ENCODE results near the gene SCNN1A. TPM values are rescaled to one million over a fixed set of nuclear protein-coding genes. Genes with fewer than 3 reads are reported as not detected.

The SCNN1A gene
- total and polyA plus RNA-seq, 3 experiments from 2014 or later, result 0.49 to 0.93 (median 0.77) TPM

GRCh38 chr12:6374786-6375160 lies 590 bp downstream of the SCNN1A start:
- no peak for DNase-seq
- no peak overlapping the region for H3K4me3 ChIP-seq (ENCODE audit: low read length)
- no peaks in the 10 kb centered on the region for H3K36me3 ChIP-seq (ENCODE audit: insufficient read depth, low read length)
- H3K4me1 ChIP-seq (ENCODE audit: insufficient read depth, low read length), result peaks cover 20% of the 10 kb centered on the region
- no peaks in the 10 kb centered on the region for H3K36me3 Mint-ChIP-seq
- no peaks in the 10 kb centered on the region for H3K9me3 Mint-ChIP-seq
- peaks cover 4 to 6% of the 10 kb centered on the region in 2 donors for H3K27me3 Mint-ChIP-seq
- H3K27ac ChIP-seq (ENCODE audit: low read depth, low read length), result no peak overlapping the region
- POLR2A ChIA-PET, result no interaction called here
- H3K4me1 Mint-ChIP-seq, result peaks cover 20 to 47% (median 29%) of the 10 kb centered on the region in 3 donors
- H3K27me3 ChIP-seq (ENCODE audit: insufficient read depth, low read length, poor library complexity, severe bottlenecking), result no peaks in the 10 kb centered on the region
- H3K27ac Mint-ChIP-seq, result no peak overlapping the region
- no peak overlapping the region for H3K4me3 Mint-ChIP-seq
- CTCF ChIA-PET, result interaction anchor here (1.2 kb wide), 1 partner anchor 52 kb away, joined by 5 read pairs; no protein-coding TSS in a partner anchor
- no peaks in the 10 kb centered on the region for H3K9me3 ChIP-seq (ENCODE audit: low read length)

- CTCF ChIA-PET, result interaction anchor here (1.2 kb wide), 1 partner anchor 51 kb away, joined by 5 read pairs; no protein-coding TSS in a partner anchor
- H3K27ac ChIP-seq (ENCODE audit: low read depth, low read length), result no peak overlapping the region
Measured at GRCh38 chr12:6374028-6374785, 1.2 kb downstream of the SCNN1A start.

GRCh38 chr12:6373022-6373787 lies 2.2 kb downstream of the SCNN1A start:
- Histone ChIP-seq H3K27me3 (ENCODE audit: insufficient read depth, low read length, poor library complexity, severe bottlenecking) (no peaks in the 10 kb centered on the region), H3K27ac (ENCODE audit: low read depth, low read length) (no peak overlapping the region), H3K9me3 (ENCODE audit: low read length) (no peaks in the 10 kb centered on the region), H3K36me3 (ENCODE audit: insufficient read depth, low read length) (no peaks in the 10 kb centered on the region), H3K4me1 (ENCODE audit: insufficient read depth, low read length) (peaks cover 24% of the 10 kb centered on the region), H3K4me3 (ENCODE audit: low read length) (no peak overlapping the region)
- DNase-seq, result peak in 1 of 5 donors; percentile 28
- CTCF ChIA-PET, result interaction anchor here (1.0 to 2.3 kb wide), 3 partner anchors 15 to 50 kb away, joined by 3 to 8 read pairs (median 3); no protein-coding TSS in a partner anchor
- Mint-ChIP-seq H3K9me3 (no peaks in the 10 kb centered on the region), H3K36me3 (no peaks in the 10 kb centered on the region), H3K4me1 (peaks cover 20 to 55% (median 33%) of the 10 kb centered on the region in 3 donors), H3K4me3 (no peak overlapping the region), H3K27me3 (peaks cover 0 to 4% of the 10 kb centered on the region in 2 donors), H3K27ac (peak overlapping the region in 1 of 8 donors; percentile 34)
- POLR2A ChIA-PET, result interaction anchor here (0.5 kb wide), 1 partner anchor 204 kb away, joined by 3 read pairs; no protein-coding TSS in a partner anchor

More at GRCh38 chr12:6374028-6374785, 1.2 kb downstream of the SCNN1A start:
- no peaks in the 10 kb centered on the region for H3K36me3 ChIP-seq (ENCODE audit: insufficient read depth, low read length)
- Mint-ChIP-seq H3K9me3 (no peaks in the 10 kb centered on the region), H3K36me3 (no peaks in the 10 kb centered on the region), H3K4me3 (no peak overlapping the region), H3K4me1 (peaks cover 20 to 48% (median 29%) of the 10 kb centered on the region in 3 donors), H3K27ac (no peak overlapping the region), H3K27me3 (peaks cover 1 to 6% of the 10 kb centered on the region in 2 donors)
- H3K27me3 ChIP-seq (ENCODE audit: insufficient read depth, low read length, poor library complexity, severe bottlenecking), result no peaks in the 10 kb centered on the region
- POLR2A ChIA-PET, result no interaction called here
- no peak overlapping the region for H3K4me3 ChIP-seq (ENCODE audit: low read length)
- peak in 1 of 5 donors; percentile 20 for DNase-seq
- H3K9me3 ChIP-seq (ENCODE audit: low read length), result no peaks in the 10 kb centered on the region
- H3K4me1 ChIP-seq (ENCODE audit: insufficient read depth, low read length), result peaks cover 20% of the 10 kb centered on the region

- Mint-ChIP-seq H3K9me3 (no peaks in the 10 kb centered on the region), H3K27me3 (peaks cover 0 to 3% of the 10 kb centered on the region in 2 donors), H3K36me3 (no peaks in the 10 kb centered on the region), H3K27ac (peak overlapping the region in 1 of 8 donors; percentile 34), H3K4me3 (no peak overlapping the region), H3K4me1 (peaks cover 22 to 58% (median 39%) of the 10 kb centered on the region in 3 donors)
- Histone ChIP-seq H3K36me3 (ENCODE audit: insufficient read depth, low read length) (no peaks in the 10 kb centered on the region), H3K27ac (ENCODE audit: low read depth, low read length) (no peak overlapping the region), H3K27me3 (ENCODE audit: insufficient read depth, low read length, poor library complexity, severe bottlenecking) (no peaks in the 10 kb centered on the region), H3K9me3 (ENCODE audit: low read length) (no peaks in the 10 kb centered on the region), H3K4me1 (ENCODE audit: insufficient read depth, low read length) (peaks cover 28% of the 10 kb centered on the region), H3K4me3 (ENCODE audit: low read length) (no peak overlapping the region)
- CTCF ChIA-PET, result interaction anchor here (1.0 to 2.3 kb wide), 3 partner anchors 15 to 49 kb away, joined by 3 to 8 read pairs (median 3); no protein-coding TSS in a partner anchor
- DNase-seq, result peak in 1 of 5 donors; percentile 19
- POLR2A ChIA-PET, result interaction anchor here (0.5 kb wide), 1 partner anchor 203 kb away, joined by 3 read pairs; no protein-coding TSS in a partner anchor
Measured at GRCh38 chr12:6372403-6373003, 2.9 kb downstream of the SCNN1A start.

GRCh38 chr12:6370994-6371754 lies 4.2 kb downstream of the SCNN1A start:
- peaks cover 0 to 2% (median 0%) of the 10 kb centered on the region in 5 donors for H3K9me3 Mint-ChIP-seq
- peaks cover 0 to 3% of the 10 kb centered on the region in 2 donors for H3K27me3 Mint-ChIP-seq
- CTCF ChIA-PET, result interaction anchor here (1.1 to 2.3 kb wide), 2 partner anchors 36 to 48 kb away, joined by 3 to 8 read pairs; no protein-coding TSS in a partner anchor
- no peaks in the 10 kb centered on the region for H3K27me3 ChIP-seq (ENCODE audit: insufficient read depth, low read length, poor library complexity, severe bottlenecking)
- peaks cover 18% of the 10 kb centered on the region for H3K4me1 ChIP-seq (ENCODE audit: insufficient read depth, low read length)
- peaks cover 16 to 51% (median 32%) of the 10 kb centered on the region in 3 donors for H3K4me1 Mint-ChIP-seq
- H3K4me3 Mint-ChIP-seq, result no peak overlapping the region
- no peaks in the 10 kb centered on the region for H3K9me3 ChIP-seq (ENCODE audit: low read length)
- POLR2A ChIA-PET, result no interaction called here
- peak overlapping the region in 3 of 8 donors; percentile 26 to 91 (median 37) for H3K27ac Mint-ChIP-seq
- no peak for DNase-seq
- no peaks in the 10 kb centered on the region for H3K36me3 Mint-ChIP-seq
- H3K36me3 ChIP-seq (ENCODE audit: insufficient read depth, low read length), result no peaks in the 10 kb centered on the region
- H3K4me3 ChIP-seq (ENCODE audit: low read length), result no peak overlapping the region
- peak overlapping the region; percentile 38 for H3K27ac ChIP-seq (ENCODE audit: low read depth, low read length)

GRCh38 chr12:6370576-6370935 lies 4.8 kb downstream of the SCNN1A start:
- H3K4me3 Mint-ChIP-seq, result no peak overlapping the region
- peaks cover 15 to 45% (median 31%) of the 10 kb centered on the region in 3 donors for H3K4me1 Mint-ChIP-seq
- H3K9me3 Mint-ChIP-seq, result peaks cover 0 to 2% (median 0%) of the 10 kb centered on the region in 5 donors

GRCh38 chr12:6369916-6370575 lies 5.3 kb downstream of the SCNN1A start:
- H3K27ac Mint-ChIP-seq, result peak overlapping the region in 1 of 8 donors; percentile 89
- POLR2A ChIA-PET, result no interaction called here
- H3K36me3 Mint-ChIP-seq, result no peaks in the 10 kb centered on the region
- peaks cover 0 to 2% (median 0%) of the 10 kb centered on the region in 5 donors for H3K9me3 Mint-ChIP-seq
- peaks cover 15 to 44% (median 31%) of the 10 kb centered on the region in 3 donors for H3K4me1 Mint-ChIP-seq
- peaks cover 15% of the 10 kb centered on the region for H3K4me1 ChIP-seq (ENCODE audit: insufficient read depth, low read length)
- peaks cover 0 to 3% of the 10 kb centered on the region in 2 donors for H3K27me3 Mint-ChIP-seq
- no peak for DNase-seq
- no peak overlapping the region for H3K4me3 ChIP-seq (ENCODE audit: low read length)
- no peaks in the 10 kb centered on the region for H3K27me3 ChIP-seq (ENCODE audit: insufficient read depth, low read length, poor library complexity, severe bottlenecking)
- no peak overlapping the region for H3K27ac ChIP-seq (ENCODE audit: low read depth, low read length)
- no peaks in the 10 kb centered on the region for H3K36me3 ChIP-seq (ENCODE audit: insufficient read depth, low read length)
- no peaks in the 10 kb centered on the region for H3K9me3 ChIP-seq (ENCODE audit: low read length)
- H3K4me3 Mint-ChIP-seq, result no peak overlapping the region
- CTCF ChIA-PET, result interaction anchor here (1.0 kb wide), 1 partner anchor 40 kb away, joined by 3 read pairs; no protein-coding TSS in a partner anchor

More at GRCh38 chr12:6370576-6370935, 4.8 kb downstream of the SCNN1A start:
- ChIA-PET POLR2A (no interaction called here), CTCF (no interaction called here)
- no peaks in the 10 kb centered on the region for H3K9me3 ChIP-seq (ENCODE audit: low read length)
- H3K4me3 ChIP-seq (ENCODE audit: low read length), result no peak overlapping the region
- Mint-ChIP-seq H3K27ac (peak overlapping the region in 1 of 8 donors; percentile 89), H3K27me3 (peaks cover 0 to 3% of the 10 kb centered on the region in 2 donors), H3K36me3 (no peaks in the 10 kb centered on the region)
- H3K27me3 ChIP-seq (ENCODE audit: insufficient read depth, low read length, poor library complexity, severe bottlenecking), result no peaks in the 10 kb centered on the region
- no peak for DNase-seq
- no peaks in the 10 kb centered on the region for H3K36me3 ChIP-seq (ENCODE audit: insufficient read depth, low read length)
- H3K4me1 ChIP-seq (ENCODE audit: insufficient read depth, low read length), result peaks cover 15% of the 10 kb centered on the region
- peak overlapping the region; percentile 38 for H3K27ac ChIP-seq (ENCODE audit: low read depth, low read length)
